A673 (cell line): Measurements from ENCODE around the gene RERE.

Source experiments
- CTCF ChIP-seq: fragments of 300-800, 200-600 bp; sonication (generic); conservative IDR thresholded peaks from 2 replicates; pipeline ENCODE4 v1.5.1; 2017; ENCODE audit warnings: low read depth, mild to moderate bottlenecking, antibody characterized with exemption, low read length, moderate library complexity, mixed read lengths
- EZH2 ChIP-seq: fragments of 200-600 bp; sonication (generic); IDR thresholded peaks from 2 replicates; pipeline ENCODE4 v1.6.1; 2017; ENCODE audit warnings: borderline replicate concordance, low read depth, mild to moderate bottlenecking, mixed read lengths, antibody characterized with exemption, low read length; ENCODE audit not compliant: poor library complexity, severe bottlenecking

GRCh38 chr1:8570465-8570864 lies 247.0 kb downstream of the RERE start:
- TF ChIP-seq CTCF, result no peak
- TF ChIP-seq EZH2, result no peak
